ENCODE results near the gene LBHD1. TPM values are rescaled to one million over a fixed set of nuclear protein-coding genes. Genes with fewer than 3 reads are reported as not detected.

The LBHD1 gene
- total and polyA plus RNA-seq, 2 of the 13 experiments (the other 11 are each of a cell fraction or from before 2014, with no cell fraction given) = 3.2 to 3.7 TPM

DNA sequence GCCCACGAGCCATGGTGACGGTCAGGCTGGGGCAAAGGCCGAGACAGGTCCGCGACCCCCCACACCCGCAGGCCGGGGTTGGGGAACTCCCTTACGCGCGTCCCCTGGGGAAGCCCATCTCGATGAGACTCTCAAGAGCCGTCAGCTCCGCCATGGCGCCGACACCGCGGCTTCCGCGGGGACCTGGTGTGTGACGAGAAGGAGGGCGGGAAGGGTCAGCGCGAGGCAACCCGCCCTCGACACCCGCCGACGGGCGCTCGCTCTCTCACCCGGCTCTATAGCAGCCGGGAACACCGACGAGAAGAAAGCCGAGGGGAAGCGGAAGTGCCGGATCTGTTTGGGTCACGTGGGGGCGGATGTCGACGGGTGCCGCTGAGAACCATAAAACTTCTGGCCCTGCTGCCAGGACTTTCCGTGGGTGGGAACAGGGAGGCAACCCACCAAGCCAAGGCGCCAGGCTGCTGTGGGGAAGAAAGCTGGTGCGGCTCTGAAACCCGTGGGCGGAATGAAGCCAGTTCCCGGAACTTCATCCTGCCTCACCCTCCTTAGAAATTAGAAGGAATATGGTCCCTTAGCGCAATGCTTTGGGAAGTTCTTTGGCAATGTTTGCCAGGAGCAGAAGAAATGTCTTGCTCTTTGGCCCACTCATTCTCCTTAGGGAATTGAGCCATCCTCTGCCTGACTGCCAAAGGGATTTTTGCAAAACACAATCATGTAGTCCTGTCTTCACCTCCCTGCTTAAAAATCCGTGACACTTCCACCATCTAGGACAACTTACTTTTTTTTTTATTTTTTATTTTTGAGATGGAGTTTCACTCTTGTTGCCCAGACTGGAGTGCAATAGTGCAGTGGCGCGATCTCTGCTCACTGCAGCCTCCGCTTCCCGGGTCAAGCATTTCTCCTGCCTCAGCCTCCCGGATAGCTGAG, 7.0 kb upstream of the LBHD1 start, which contains the start of gene UBXN1 (continued):
- TF ChIP-seq ZMYM3 (CRISPR knock-in tag; IDR thresholded peaks at IDR 0.05) (peak; percentile 48), ATF7-NPFF (CRISPR knock-in tag; IDR thresholded peaks at IDR 0.05; ENCODE audit: low read depth) (peak; percentile 38; the same call in 1 of the 2 replicates), NR2F6 (IDR thresholded peaks at IDR 0.05) (no peak), NR2F6 (CRISPR knock-in tag; IDR thresholded peaks at IDR 0.05) (peak; percentile 35), ZNF788 (CRISPR knock-in tag; IDR thresholded peaks at IDR 0.05; ENCODE audit: borderline replicate concordance) (peak; percentile 77; the same call in 1 of the 2 replicates), ZFP1 (CRISPR knock-in tag; IDR thresholded peaks at IDR 0.05) (no peak), ZNF225 (CRISPR knock-in tag; IDR thresholded peaks at IDR 0.05) (no peak), NFE2L1 (CRISPR knock-in tag; IDR thresholded peaks at IDR 0.05; ENCODE audit: borderline replicate concordance) (no peak), ZNF7 (CRISPR knock-in tag; IDR thresholded peaks at IDR 0.05) (no peak), ZFP37 (CRISPR knock-in tag; IDR thresholded peaks at IDR 0.05; ENCODE audit: borderline replicate concordance) (no peak), GZF1 (CRISPR knock-in tag; IDR thresholded peaks at IDR 0.05) (peak; percentile 83; the same call in 1 of the 2 replicates), SP5 (CRISPR knock-in tag; IDR thresholded peaks at IDR 0.05; ENCODE audit: borderline replicate concordance, low read depth) (peak; percentile 22; the same call in 1 of the 2 replicates), ZFP82 (CRISPR knock-in tag; IDR thresholded peaks at IDR 0.05; ENCODE audit: borderline replicate concordance) (no peak), PHF21A (CRISPR knock-in tag; IDR thresholded peaks at IDR 0.05) (peak; percentile 59; the same call in 1 of the 2 replicates), ETV6 (CRISPR knock-in tag; conservative IDR thresholded peaks at IDR 0.05) (peak; percentile 90; the same call in 1 of the 2 replicates), ZNF672 (CRISPR knock-in tag; IDR thresholded peaks at IDR 0.05) (no peak), THAP7 (CRISPR knock-in tag; IDR thresholded peaks at IDR 0.05) (peak; percentile 79; the same call in 1 of the 2 replicates), SUZ12 (IDR thresholded peaks at IDR 0.05; ENCODE audit: low read depth, low read length) (no peak), ZNF772 (CRISPR knock-in tag; IDR thresholded peaks at IDR 0.05) (peak; percentile 73), ELF4 (CRISPR knock-in tag; IDR thresholded peaks at IDR 0.05; ENCODE audit: borderline replicate concordance) (no peak; the same call in 1 of the 2 replicates), ZKSCAN5 (CRISPR knock-in tag; IDR thresholded peaks at IDR 0.05) (no peak), NFIC (IDR thresholded peaks at IDR 0.05; ENCODE audit: low read length) (peak; percentile 38; the same call in 1 of the 2 replicates), REST (IDR thresholded peaks at IDR 0.05; ENCODE audit: borderline replicate concordance in 1 of 2, low read depth in 1 of 2, low read length in 2 of 2) (peak in 1 of 2 experiments; percentile 51; a peak in 1 of 4 replicates), SP2 (CRISPR knock-in tag; IDR thresholded peaks at IDR 0.05) (peak; percentile 49; the same call in 1 of the 2 replicates)
- TF ChIP-seq, protein P1, sequence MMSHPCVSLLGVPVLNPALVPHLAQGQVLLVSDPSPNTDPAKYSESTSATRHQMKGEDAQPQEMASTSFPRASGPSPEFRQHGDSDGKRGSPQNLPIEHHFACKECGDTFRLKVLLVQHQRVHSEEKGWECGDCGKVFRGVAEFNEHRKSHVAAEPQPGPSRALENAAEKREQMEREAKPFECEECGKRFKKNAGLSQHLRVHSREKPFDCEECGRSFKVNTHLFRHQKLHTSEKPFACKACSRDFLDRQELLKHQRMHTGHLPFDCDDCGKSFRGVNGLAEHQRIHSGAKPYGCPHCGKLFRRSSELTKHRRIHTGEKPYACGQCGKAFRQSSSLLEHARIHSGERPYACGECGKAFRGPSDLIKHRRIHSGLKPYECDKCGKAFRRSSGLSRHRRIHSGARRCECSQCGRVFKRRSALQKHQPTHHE (CRISPR knock-in tag; IDR thresholded peaks at IDR 0.05; ENCODE audit: borderline replicate concordance) = no peak; the same call in 1 of the 2 replicates

Measured in HepG2 (cell line).